A673 (cell line): Measurements from ENCODE around the gene MAP3K5. TPM values are rescaled to one million over a fixed set of nuclear protein-coding genes. Genes with fewer than 3 reads are reported as not detected.

Experiments used
- BruUV-seq: library from RNA; stranded (reverse); fragments of 400-500 nt; replicated peaks from 2 replicates; lab custom pipeline; 2021; lab: Mats Ljungman, UMichigan
- CTCF ChIA-PET: fragments of 300-600 bp; sonication (Branson Sonifier 250); formaldehyde crosslinking; loops from one replicate; lab custom pipeline; 2022; ENCODE audit warnings: antibody characterized with exemption; lab: Charles Lee
- POLR2A ChIA-PET: fragments of 300-600 bp; sonication (Branson Sonifier 250); formaldehyde crosslinking; loops from one replicate; lab custom pipeline; 2022; ENCODE audit warnings: antibody characterized with exemption; ENCODE audit not compliant: low non-redundant PET; lab: Charles Lee
- DNase-seq: peaks from one replicate; pipeline ENCODE4 v3.0.0-alpha.2; 2015; ENCODE audit warnings: low spot score
- H3K27ac ChIP-seq: fragments of 200-600 bp; sonication (generic); 2 replicates; pipeline ENCODE4 v1.5.1; 2016; ENCODE audit warnings: mixed run types, low read depth, mild to moderate bottlenecking, mixed read lengths, antibody characterized with exemption, low read length; ENCODE audit not compliant: poor library complexity, severe bottlenecking
- H3K27me3 ChIP-seq: fragments of 200-600 bp; sonication (generic); replicated peaks from 2 replicates; pipeline ENCODE4 v1.6.1; 2017; ENCODE audit warnings: mixed run types, low read depth, mild to moderate bottlenecking, mixed read lengths, antibody characterized with exemption, low read length; ENCODE audit not compliant: insufficient read depth, poor library complexity
- H3K36me3 ChIP-seq: fragments of 200-600 bp; sonication (generic); 2 replicates; pipeline ENCODE4 v1.6.1; 2016; ENCODE audit warnings: mixed run types, mild to moderate bottlenecking, mixed read lengths, antibody characterized with exemption, low read length; ENCODE audit not compliant: insufficient read depth, poor library complexity, severe bottlenecking
- H3K4me1 ChIP-seq: fragments of 200-600 bp; sonication (generic); 2 replicates; pipeline ENCODE4 v1.6.1; 2017; ENCODE audit warnings: mixed run types, mild to moderate bottlenecking, mixed read lengths, antibody characterized with exemption, low read length; ENCODE audit not compliant: insufficient read depth, poor library complexity, severe bottlenecking
- H3K4me3 ChIP-seq: fragments of 200-600 bp; sonication (generic); 2 replicates; pipeline ENCODE4 v1.5.1; 2016; ENCODE audit warnings: low read depth, mixed run types, mild to moderate bottlenecking, mixed read lengths, low read length; ENCODE audit not compliant: poor library complexity, severe bottlenecking
- H3K9me3 ChIP-seq: fragments of 200-600 bp; sonication (generic); 2 replicates; pipeline ENCODE4 v1.6.1; 2016; ENCODE audit warnings: mixed run types, low read depth, mild to moderate bottlenecking, mixed read lengths, antibody characterized with exemption, low read length; ENCODE audit not compliant: poor library complexity, severe bottlenecking
- EZH2 ChIP-seq: fragments of 200-600 bp; sonication (generic); IDR thresholded peaks from 2 replicates; pipeline ENCODE4 v1.6.1; 2017; ENCODE audit warnings: borderline replicate concordance, low read depth, mild to moderate bottlenecking, mixed read lengths, antibody characterized with exemption, low read length; ENCODE audit not compliant: poor library complexity, severe bottlenecking
- intact Hi-C: fragments of 100-400 bp; cut with micrococcal nuclease; formaldehyde crosslinking; loops from one replicate; pipeline ENCODE4 v1.10.0; 2022; ENCODE audit not compliant: unreplicated experiment
- total RNA-seq: library from RNA; stranded (reverse); gene quantifications from 2 replicates; pipeline ENCODE4 v1.2.3, GENCODE V29; 2021
- TF ChIP-seq, protein P1 (sequence below): fragments of 300-800, 200-600 bp; sonication (generic); conservative IDR thresholded peaks from 2 replicates; pipeline ENCODE4 v1.5.1; 2017; ENCODE audit warnings: low read depth, mild to moderate bottlenecking, antibody characterized with exemption, low read length, moderate library complexity, mixed read lengths

MAP3K5 gene
- total RNA-seq, 1 experiment from 2014 or later = 5.4 TPM

DNA sequence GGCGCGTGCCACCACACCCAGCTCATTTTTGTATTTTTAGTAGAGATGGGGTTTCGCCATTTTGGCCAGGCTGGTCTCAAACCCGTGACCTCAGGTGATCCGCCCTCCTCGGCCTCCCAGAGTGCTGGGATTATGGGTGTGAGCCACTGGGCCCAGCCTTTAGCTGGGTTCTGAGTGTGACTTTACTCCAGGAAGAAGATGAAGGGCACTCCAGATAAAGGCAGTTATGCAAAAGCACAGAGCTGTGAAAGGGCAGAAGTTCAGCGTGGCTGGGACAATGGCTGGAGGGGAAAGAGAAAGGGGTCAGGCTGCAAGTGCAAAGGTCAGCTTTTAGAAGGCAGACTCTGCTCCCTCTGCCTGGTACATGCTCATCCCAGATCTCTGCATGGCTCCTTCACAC lies 39.7 kb downstream of the MAP3K5 start:
- CTCF ChIA-PET = no interaction called here
- Histone ChIP-seq H3K9me3 (no peaks in the 10 kb centered on the region), H3K27me3 (no peaks in the 10 kb centered on the region), H3K4me3 (no peak overlapping the region), H3K36me3 (no peaks in the 10 kb centered on the region), H3K4me1 (peaks cover 18% of the 10 kb centered on the region), H3K27ac (no peak overlapping the region)
- POLR2A ChIA-PET = no interaction called here
- DNase-seq = no peak
- no peak for TF ChIP-seq EZH2
- TF ChIP-seq, protein P1, sequence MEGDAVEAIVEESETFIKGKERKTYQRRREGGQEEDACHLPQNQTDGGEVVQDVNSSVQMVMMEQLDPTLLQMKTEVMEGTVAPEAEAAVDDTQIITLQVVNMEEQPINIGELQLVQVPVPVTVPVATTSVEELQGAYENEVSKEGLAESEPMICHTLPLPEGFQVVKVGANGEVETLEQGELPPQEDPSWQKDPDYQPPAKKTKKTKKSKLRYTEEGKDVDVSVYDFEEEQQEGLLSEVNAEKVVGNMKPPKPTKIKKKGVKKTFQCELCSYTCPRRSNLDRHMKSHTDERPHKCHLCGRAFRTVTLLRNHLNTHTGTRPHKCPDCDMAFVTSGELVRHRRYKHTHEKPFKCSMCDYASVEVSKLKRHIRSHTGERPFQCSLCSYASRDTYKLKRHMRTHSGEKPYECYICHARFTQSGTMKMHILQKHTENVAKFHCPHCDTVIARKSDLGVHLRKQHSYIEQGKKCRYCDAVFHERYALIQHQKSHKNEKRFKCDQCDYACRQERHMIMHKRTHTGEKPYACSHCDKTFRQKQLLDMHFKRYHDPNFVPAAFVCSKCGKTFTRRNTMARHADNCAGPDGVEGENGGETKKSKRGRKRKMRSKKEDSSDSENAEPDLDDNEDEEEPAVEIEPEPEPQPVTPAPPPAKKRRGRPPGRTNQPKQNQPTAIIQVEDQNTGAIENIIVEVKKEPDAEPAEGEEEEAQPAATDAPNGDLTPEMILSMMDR = no peak
- no TSS peak for BruUV-seq
- intact Hi-C loops = no loop called here

DNA sequence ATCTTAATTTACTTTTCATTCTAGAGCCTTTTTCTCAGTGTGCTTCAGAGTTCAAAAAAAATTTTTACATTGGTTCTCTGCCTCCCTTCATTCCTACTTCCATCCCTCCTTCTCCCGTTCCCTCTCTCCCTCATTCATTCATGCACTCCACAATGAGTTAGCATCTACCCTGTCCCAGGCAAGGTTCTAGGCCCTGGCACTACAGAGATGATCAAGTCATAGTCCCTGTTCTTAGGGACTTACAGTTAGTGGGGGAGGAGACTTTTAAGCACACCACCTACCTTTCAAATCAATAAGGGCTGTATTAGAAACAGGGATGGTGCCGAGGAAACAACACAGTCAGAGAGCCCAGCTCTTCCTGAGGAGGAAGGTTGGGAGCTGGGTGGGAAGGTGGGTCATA lies 40.3 kb downstream of the MAP3K5 start:
- intact Hi-C loops = no loop called here
- Histone ChIP-seq H3K4me3 (no peak overlapping the region), H3K27me3 (no peaks in the 10 kb centered on the region), H3K4me1 (peaks cover 18% of the 10 kb centered on the region), H3K9me3 (no peaks in the 10 kb centered on the region), H3K27ac (no peak overlapping the region), H3K36me3 (no peaks in the 10 kb centered on the region)
- TF ChIP-seq EZH2 = no peak
- TF ChIP-seq, protein P1 = no peak
- no peak for DNase-seq
- ChIA-PET POLR2A (no interaction called here), CTCF (no interaction called here)
- no TSS peak for BruUV-seq

DNA sequence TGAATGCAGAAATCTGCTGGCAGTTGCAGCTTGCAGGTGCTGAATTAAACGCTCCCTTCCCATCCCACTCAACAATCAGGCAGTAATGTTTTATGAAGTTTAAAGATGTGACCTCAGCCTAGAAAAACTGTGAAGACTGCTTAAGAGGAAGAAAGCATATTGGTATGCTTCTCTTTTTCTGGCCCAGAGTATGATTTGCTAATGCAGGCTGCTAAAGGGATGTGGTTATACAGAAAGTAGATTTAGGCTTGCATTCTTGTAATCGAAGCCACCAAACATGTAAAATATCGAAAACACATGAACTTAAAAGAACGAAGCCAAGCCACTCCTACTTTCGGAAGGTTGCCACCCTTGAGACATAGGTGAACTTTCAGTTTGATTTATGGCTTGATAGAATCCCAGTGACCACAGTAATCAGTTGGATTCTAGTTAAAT lies 40.7 kb downstream of the MAP3K5 start:
- BruUV-seq = no TSS peak
- no peak for DNase-seq
- no peak overlapping the region for H3K27ac ChIP-seq
- intact Hi-C loops = no loop called here
- no peaks in the 10 kb centered on the region for H3K9me3 ChIP-seq
- H3K4me1 ChIP-seq = peaks cover 18% of the 10 kb centered on the region
- no peak for TF ChIP-seq EZH2
- TF ChIP-seq, protein P1 = no peak
- ChIA-PET POLR2A (no interaction called here), CTCF (no interaction called here)
- H3K27me3 ChIP-seq = no peaks in the 10 kb centered on the region
- no peak overlapping the region for H3K4me3 ChIP-seq
- no peaks in the 10 kb centered on the region for H3K36me3 ChIP-seq
